EL (cell line): ENCODE data around the gene FBXO45.
"Not testable (repeated sequence)": the region's sequence is repeated elsewhere in the genome, so short reads cannot be mapped to it uniquely, and the experiment has no call there.

ENCODE experiments used
- DNase-seq: peaks from one replicate; pipeline ENCODE4 v3.0.0-alpha.2; 2016

FBXO45 gene, protein sequence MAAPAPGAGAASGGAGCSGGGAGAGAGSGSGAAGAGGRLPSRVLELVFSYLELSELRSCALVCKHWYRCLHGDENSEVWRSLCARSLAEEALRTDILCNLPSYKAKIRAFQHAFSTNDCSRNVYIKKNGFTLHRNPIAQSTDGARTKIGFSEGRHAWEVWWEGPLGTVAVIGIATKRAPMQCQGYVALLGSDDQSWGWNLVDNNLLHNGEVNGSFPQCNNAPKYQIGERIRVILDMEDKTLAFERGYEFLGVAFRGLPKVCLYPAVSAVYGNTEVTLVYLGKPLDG

DNA sequence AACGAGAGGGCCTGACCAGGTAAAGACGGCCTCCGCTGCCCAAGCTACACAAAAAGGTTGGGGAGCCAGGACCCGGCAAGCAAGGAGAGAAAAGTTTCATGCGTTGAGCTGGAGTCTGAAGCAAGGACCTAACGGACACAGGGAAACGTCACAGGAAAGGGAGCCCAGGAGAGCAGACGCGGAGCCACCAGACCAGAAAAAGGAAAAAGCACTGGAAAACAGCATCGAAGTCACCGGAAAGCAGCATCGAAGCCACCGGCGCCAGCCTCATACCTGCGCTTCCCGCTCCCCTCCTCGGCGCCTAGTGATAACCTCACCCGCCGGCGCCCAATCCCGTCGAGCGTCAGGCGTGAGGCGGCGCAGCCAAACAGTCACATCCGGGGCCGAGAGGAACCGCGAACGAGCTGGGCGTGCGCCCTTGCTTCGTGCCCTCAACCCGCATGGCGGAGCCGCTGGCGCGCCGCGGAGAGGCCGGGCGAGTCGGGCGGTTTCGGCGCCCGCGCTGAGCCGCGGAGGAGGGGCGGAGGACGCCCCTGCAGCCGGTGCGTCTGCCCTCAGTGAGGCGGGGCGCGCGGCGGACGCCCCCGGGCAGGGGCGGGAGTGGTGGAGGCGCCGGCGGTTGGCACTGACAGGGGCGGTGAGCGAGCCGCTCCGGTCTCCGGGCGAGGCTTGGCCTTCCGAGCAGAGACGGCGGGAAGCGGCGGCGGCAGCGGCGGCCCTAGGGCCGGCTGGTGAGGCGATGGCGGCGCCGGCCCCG, at the start of gene FBXO45, which contains the start of gene WDR53:
Gene FBXO45 (plus strand): TSS at position 415 of the 757 bp plus-strand sequence. CDS start 325 bp downstream, at position 740.
Gene WDR53 (minus strand): TSS at position 309 of the 757 bp plus-strand sequence. CDS start 7,079 bp downstream, outside the sequence.
- peak; percentile 96 for DNase-seq

DNA sequence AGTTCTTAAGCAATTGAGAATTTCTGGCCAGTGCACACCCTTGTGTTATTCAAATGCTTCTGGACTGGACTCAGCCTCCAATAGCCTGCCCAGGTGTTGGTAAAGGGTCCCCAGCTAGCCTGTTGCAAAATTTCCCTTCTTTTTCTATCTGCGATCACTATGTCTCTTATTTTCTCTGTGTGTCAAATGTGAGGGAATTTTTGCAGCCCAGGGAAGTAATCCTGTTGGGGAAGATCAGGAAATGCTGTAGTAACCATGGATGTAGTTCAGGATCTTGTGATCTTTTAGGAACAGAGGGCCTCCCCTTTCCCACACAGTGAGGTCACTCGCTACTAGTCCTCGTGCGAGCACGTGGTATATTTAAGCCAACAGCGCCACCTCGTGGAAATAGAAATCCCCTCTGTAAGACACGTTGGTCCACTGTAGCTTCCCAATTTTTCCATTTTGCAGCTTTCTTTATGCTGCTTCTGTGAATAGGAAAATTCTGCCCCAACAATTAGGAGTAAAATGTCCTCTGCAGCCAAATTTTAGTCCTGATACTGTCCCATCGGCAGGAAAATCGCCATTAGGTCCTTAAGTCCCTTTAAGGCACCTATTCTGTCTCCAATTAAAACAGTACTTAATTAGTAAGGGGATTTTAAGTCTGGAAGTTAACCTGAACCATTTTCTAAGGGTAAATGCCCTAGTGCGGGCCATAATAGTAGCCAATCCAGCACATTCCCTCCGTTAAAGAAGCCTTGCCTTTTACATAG, 49.3 kb upstream of the FBXO45 start:
- DNase-seq = peak; percentile 84

DNA sequence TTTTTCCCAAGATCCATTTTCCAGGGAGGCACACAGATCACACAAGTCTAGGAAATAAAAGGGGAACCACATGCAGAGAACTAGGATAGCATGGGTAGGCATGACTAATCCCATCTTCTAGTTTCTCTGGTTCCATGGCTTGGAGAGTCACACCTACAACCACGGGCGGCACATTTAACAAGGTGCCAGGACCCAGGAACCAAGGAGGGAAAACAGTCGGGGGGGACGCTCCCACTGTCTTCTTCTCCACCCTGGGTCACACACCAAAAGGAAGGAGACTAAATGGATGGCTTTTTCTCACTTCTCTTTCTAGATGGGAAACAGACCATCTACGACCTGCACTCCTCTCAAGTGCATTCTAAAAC, 48.8 kb upstream of the FBXO45 start:
- DNase-seq = no peak

DNA sequence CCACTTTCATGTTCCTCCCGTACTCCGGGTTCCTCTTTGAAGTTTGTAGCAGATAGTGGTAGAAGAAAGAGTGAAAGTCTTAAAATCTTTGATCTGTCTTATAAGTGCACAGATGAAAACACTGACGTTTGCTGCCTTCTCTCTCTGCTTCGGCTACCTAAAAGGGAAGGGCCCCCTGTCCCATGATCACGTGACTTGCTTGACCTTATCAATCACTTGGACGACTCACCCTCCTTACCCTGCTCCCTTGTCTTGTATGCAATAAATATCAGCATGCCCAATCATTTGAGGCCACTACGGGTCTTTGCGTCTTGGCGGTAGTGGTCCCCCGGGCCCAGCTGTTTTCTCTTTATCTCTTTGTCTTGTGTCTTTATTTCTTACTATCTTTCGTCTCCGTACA, 47.2 kb upstream of the FBXO45 start:
- not testable (repeated sequence) for DNase-seq

DNA sequence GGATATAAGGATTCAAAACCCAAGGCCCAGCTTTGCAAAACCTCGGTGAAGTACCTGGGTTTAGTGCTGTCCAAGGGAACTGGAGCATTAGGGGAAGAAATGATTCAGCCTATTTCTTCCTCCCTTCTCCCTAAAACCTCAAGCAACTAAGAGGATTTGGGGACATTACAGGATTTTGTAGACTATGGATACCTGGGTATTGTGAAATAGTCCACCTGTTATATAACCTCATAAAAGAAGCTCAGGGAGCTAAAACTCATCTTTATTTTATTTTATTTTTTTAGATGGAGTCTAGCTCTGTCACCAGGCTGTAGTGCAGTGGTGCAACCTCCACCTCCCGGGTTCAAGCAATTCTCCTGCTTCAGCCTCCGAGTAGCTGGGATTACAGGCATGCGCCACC, 44.6 kb upstream of the FBXO45 start:
- DNase-seq = no peak

DNA sequence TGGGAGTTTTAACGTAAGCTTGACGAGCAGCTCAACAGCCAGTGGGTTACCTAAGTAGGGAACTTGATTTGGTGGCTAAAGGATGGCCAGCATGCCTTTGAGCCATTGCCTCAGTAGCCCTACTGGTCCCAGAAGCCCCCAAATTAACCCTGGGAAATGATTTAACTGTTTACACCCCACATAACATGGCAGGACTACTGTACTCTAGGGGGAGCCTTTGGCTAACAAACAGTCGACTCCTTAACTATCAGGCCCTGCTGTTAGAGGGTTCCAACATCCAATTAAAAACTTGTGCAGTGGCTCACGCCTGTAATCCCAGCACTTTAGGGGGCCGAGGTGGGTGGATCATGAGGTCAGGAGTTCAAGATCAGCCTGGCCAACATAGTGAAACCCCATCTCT, 43.9 kb upstream of the FBXO45 start:
- DNase-seq = no peak

DNA sequence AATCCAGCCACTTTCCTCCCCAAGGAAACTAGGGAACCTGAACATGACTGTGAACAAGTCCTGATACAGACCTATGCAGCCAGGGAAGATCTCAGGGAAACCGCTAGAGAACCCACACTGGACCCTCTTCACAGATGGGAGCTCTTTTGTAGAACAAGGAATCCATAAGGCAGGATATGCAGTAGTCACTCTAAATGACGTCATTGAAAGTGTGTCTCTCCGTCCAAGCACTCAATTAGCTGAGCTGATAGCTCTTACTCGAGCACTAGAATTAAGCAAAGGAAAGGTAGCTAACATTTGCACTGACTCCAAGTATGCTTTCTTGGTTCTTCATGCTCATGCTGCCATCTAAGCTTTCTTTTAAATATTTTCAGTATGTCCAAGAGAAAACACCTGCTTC, 43.3 kb upstream of the FBXO45 start:
- DNase-seq = no peak

DNA sequence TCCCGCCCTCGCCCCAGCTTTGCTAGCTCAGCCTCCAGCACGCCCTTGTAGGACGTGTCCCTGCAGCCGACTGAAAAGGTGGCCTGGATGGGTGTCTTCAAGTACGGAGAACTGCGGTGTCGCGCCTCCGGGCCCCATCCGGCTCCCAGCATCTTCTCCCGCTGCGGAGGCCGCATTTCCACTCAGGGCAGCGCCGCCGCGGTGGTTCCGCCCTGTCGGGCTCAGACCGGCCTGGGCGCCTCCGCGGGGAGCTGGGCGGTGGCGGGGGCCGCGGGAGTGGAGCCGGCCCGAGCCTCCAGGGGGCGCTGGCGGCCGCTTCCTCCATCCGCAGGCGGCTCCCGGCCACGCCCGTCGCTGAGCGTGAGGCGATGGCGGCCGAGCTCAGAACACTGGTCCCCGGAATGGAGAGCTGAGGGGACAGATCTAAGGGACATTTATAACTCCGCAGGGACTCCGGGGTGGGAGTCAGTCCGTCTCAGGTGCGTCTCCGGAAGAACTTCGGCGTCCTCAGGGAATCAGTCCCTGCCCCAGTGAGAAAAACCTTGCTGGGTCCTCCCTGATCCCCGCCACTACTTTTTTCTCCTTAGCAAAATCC, 39.7 kb upstream of the FBXO45 start:
- peak; percentile 82 for DNase-seq

DNA sequence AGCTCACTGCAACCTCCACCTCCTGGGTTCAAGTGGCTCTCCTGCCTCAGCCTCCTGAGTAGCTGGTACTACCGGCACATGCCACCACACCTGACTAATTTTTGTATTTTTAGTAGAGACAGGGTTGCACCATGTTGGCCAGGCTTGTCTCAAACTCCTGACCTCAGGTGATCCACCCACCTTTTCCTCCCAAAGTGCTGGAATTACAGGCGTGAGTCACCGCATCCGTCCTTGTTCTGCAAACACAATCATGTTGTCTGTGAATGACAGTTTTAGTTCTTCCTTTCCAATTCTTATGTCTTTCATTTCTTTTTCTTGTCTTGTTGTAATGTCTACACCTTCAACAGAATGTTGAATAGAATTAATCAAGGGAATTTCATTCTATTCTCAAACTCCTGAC, 37.0 kb upstream of the FBXO45 start:
- no peak for DNase-seq

DNA sequence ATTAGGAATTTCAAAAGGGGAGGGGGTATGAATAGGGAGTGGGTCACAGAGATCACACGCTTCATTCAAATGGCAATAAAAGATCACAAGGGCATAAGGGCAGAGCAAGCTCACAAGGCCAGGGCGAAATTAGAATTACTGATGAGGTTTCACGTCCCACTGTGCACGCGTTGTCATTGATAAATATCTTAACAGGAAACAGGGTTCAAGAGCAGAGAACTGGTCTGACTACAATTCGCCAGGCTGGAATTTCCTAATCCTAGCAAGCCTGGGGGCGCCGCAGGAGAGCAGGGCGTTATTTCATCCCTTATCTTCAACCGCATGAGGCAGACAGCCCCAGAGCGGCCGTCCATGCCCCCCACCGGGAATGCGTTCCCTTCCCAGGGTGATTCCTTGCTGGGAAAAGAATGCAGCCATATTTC, 35.2 kb upstream of the FBXO45 start:
- DNase-seq = no peak

DNA sequence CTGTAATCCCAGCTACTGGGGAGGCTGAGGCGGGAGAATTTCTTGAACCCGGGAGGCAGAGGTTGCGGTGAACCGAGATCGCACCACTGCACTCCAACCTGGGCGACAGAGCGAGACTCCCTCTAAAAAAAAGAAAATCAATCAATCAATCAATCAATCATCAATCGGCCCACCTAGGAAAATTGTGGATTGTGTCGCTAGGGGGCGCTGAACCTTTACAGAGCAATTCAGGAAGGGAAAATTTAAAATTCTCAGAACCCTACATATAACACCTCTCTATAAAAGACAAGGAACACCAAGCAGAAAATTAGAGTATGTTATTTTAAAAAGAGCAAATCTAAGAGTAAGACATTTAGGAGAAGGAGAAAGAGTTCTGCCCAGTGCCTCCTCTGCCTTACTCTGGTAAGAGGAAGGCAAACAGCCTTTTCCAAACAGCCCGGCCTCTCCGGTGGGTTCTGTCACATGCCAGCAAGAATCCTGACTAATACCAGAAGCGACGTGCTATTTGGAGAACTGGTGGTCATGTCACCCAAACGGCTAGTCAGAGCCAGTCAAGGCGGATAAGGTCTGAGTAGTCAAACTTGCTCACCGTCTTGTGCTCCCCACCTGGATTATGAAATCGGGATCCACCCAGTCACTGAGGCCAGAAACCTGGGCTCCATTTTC, 31.0 kb upstream of the FBXO45 start:
- peak; percentile 21 for DNase-seq

DNA sequence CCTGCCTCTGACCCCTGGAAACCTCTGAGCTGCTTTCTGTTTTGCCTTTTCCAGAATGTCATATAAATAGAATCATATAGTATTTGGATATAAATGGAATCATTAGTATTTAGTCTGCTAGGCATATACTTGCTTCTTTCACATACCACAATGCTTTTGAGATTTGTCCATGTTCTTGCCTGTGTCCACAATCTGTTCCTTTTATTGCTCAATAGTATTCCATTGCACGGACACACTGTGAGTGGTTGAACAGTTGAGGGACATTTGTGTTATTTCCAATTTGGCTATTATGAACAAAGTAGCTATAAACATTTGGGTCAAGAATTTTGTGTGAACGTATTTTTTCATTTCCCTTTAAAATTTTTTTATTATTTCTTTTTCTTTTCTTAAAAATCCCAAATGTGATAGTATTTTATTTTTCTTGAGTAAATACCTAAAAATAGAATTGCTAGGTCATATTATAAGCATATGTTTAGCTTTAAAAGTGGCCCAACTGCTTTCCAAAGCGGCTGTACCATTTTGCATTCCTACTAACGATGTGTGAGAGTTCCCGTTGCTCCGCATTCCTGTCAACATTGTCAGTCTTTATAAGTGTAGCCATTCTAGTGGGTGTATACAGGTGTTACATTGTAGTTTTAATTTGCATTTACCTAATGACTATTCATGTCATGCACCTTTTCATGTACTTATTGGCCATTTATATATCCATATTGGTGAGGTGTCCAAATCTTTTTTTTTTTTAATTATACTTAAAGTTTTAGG, 26.6 kb upstream of the FBXO45 start:
- no peak for DNase-seq

DNA sequence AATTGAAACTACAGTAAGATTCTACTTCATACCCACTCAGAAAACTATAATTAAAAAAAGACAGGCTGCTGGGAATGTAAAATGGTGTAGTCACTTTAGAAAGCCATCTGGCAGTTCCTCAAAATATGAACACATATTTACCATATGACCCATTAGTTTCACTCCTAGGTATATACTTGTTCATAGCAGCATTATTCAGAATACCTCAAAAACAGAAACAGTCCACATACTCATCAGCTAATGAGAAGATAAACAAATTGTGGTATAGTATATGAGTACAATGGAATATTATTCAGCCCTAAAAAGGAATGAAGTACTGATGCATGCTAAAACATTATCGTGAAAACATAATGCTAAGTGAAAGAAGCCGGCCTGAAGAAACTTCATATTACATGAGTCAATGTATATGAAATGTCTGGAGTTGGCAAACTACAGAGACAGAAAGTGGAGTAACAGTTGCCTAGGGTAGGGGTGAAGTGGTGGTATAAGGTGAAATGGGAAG, 23.9 kb upstream of the FBXO45 start:
- DNase-seq = no peak

DNA sequence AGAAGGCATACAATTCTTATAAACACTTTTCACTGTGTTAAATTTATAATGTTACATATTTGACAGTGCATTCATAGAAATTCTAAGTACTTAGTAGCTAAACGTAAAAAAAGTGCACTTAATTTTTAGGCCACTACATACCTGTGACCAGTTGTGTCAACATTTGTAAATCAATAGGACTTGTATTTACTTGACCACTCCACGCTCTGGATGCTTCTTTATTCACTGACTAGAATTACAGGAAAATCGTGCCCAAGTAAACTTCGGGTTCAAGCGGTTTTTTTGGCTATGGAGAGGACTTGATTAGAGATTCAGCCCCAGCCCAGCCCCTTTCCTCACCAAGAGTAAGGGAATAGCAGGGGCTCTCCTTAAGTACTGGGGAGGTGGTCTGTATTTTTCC, 21.9 kb upstream of the FBXO45 start:
- no peak for DNase-seq

DNA sequence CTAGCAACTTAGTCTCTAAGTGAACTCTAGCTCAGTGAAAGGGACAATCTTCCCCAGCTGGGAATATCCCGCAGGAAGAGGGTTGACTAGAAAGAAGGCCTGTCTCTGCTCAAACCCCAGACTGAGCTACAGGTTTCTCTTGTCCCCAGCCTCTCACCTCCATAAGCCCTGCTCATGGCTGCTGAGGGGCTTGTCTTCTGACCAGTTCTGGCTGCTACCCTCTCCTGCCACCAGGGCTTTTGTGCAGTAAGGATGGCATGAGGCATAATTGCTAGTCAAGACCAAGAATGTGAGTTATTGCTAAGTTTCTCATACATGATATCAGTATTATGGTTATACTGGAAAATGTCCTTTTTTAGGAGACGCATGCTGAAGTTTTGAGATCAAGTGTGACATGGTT, 21.4 kb upstream of the FBXO45 start:
- no peak for DNase-seq

DNA sequence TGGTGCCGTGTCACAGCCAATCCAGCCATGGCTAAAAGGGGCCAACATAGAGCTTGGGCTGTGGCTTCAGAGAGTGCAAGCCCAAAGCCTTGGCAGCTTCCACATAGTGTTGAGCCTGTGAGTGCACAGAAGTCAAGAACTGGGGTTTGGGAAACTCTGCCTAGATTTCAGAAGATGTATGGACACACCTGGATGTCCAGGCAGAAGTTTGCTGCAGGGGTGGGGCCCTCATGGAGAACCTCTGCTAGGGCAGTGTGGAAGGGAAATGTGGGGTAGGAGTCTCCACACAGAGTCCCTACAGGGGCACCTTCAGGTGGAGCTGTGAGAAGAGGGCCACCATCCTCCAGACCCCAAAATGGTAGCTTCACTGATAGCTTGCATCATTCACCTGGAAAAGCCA, 19.1 kb upstream of the FBXO45 start:
- DNase-seq = not testable (repeated sequence)

DNA sequence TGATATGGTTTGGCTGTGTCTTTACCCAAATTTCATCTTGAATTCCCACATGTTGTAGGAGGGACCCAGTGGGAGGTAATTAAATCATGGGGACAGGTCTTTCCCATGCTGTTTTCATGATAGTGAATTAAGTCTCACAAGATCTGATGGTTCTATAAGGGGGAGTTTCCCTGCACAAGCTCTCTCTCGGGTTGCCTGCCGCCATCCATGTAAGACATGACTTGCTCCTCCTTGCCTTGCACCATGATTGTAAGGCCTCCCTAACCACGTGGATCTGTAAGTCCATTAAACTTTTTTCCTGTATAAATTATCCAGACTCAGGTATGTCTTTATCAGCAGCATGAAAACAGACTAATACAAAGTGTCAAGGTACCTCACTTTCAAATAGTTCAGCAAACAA, 18.3 kb upstream of the FBXO45 start:
- DNase-seq = not testable (repeated sequence)

DNA sequence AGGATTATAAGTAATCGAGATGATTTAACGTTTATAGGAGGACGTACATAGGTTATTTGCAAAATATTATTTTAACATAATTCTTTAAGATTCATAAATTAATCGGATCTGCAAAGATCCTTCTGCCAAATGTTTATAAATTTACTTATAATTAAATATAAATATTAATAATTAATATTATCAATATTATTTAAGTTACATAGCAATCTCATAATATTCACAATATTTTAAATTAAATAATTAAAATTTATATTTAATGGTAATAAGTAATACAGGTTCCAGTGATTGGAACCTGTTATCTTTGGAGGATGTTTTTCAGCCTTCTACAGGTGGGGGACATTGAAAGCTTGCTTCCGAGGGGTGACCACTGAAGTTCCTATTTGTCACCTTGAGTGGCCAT, 16.2 kb upstream of the FBXO45 start:
- DNase-seq = no peak

DNA sequence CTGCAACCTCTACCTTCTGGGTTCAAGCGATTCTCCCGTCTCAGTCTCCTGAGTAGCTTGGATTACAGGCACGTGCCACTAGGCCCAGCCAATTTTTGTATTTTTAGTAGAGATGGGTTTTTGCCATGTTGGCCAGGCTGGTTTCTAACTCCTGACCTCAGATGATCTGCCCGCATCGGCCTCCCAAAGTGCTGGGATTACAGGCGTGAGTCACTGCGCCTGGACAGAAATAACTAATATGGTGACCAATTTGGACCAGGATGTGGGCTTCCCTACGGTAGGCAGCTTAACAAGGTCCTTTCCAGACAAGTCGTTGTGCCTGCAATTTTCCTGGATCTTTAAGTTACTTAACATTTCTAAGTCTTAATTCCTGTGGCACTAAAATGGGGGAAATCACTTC, 14.9 kb upstream of the FBXO45 start:
- no peak for DNase-seq

DNA sequence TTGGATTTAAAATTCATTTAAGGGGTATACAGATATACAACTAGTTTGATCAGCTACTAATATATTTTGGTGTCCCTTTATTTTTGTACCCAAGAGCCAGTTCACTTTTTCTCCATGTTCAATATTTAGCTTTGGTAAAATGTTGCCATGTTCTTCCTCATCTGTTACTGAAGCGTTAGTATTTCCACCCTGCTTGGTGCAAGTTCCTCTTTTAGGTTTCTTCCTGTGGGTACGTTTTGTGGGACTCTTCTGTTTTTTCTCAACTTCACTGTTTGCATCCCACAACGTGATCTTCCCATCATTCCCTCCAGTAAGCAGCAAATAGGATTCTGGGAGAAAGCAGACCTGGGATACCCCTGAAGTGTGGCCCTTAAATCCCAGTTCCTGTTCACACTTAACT, 14.3 kb upstream of the FBXO45 start:
- no peak for DNase-seq

DNA sequence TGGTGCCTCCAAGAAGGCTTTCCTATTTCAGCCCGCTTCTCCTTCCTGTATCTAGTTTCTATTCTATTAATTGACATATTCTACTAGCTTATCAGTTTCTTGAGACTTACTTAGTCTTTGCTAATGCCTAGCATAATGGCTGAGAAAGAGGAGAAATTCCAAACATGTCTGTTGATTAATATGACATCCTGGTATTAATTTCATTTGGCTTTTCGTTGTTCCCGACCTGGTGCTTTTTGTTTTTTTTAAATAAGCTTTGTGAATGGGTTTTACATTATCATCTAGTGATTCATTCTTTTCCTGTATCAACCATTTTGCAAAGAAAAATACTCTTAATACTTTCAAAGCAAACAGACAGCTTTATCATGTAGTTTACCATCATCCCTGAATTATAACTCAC, 13.2 kb upstream of the FBXO45 start:
- DNase-seq = no peak

DNA sequence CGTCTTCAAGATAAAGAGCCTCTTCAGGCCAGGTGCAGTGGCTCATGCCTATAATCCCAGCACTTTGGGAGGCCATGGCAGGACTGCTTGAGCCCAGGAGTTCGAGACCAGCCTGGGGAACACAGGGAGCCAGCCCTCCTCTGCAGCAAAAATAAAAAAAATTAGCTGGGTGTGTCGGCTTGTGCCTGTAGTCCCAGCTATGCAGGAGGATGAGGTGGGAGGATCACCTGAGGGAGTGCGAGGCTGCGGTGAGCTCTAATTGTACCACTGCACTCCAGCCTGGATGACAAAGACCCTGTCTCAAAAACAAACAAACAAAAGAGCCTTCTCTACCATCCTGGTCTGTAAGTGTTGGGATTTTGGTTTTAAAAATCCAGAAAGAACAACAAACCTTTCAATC, 11.2 kb upstream of the FBXO45 start:
- DNase-seq = no peak
